Measurements from ENCODE around the gene ZNF846. TPM values are rescaled to one million over a fixed set of nuclear protein-coding genes. Genes with fewer than 3 reads are reported as not detected.

The ZNF846 gene
- total RNA-seq, 1 experiment from 2014 or later = 1.2 TPM

- Histone ChIP-seq H3K27me3 (ENCODE audit: insufficient read depth, low read length) (no peaks in the 10 kb centered on the region), H4K20me1 (ENCODE audit: insufficient read depth) (no peaks in the 10 kb centered on the region), H3K79me2 (ENCODE audit: insufficient read depth, low read length) (no peaks in the 10 kb centered on the region), H3K4me3 (replicated peaks in 1 of 2; ENCODE audit: low read depth in 1 of 2, low read length in 2 of 2) (no peak overlapping the region), H3K4me2 (ENCODE audit: low read length) (no peak overlapping the region), H3K36me3 (ENCODE audit: control insufficient read depth in 1 of 2, insufficient read depth in 2 of 2, low read length in 2 of 2) (no peaks in the 10 kb centered on the region), H3K9ac (ENCODE audit: low read length) (no peak overlapping the region), H3K9me3 (ENCODE audit: control insufficient read depth in 1 of 2, insufficient read depth in 1 of 2, low read depth in 1 of 2, low read length in 2 of 2) (peaks cover 7 to 10% of the 10 kb centered on the region in 2 experiments; a peak in 2 of 4 replicates), H2AFZ (ENCODE audit: low read depth, low read length, poor library complexity, severe bottlenecking) (no peak overlapping the region), H3K27ac (ENCODE audit: low read depth, low read length) (no peak overlapping the region), H3K9me2 (ENCODE audit: insufficient read depth) (no peaks in the 10 kb centered on the region), H3K4me1 (ENCODE audit: control insufficient read depth in 1 of 2, insufficient read depth in 2 of 2, low read length in 2 of 2) (no peaks in the 10 kb centered on the region)
- ATAC-seq (no peak), DNase-seq (ENCODE audit: low read depth, low spot score) (no peak)
- RAD21 ChIA-PET (ENCODE audit: low non-redundant PET in 1 of 2, low total read pairs in 2 of 2, uncharacterized antibody in 2 of 2, unreplicated experiment in 2 of 2) = no interaction called here
- TF ChIP-seq JUND (IDR thresholded peaks at IDR 0.05) = no peak
- BruUV-seq (replicated peaks) = no TSS peak
- intact Hi-C loops (cut with micrococcal nuclease) = no loop called here
- CTCF ChIA-PET = interaction anchor here (0.6 kb wide), 1 partner anchor 127 kb away, joined by 3 read pairs; no protein-coding TSS in a partner anchor
- POLR2A ChIA-PET = no interaction called here
Measured at GRCh38 chr19:9752701-9753443, 15.7 kb downstream of the ZNF846 start.

GRCh38 chr19:9751446-9751845, 17.1 kb downstream of the ZNF846 start:
- Histone ChIP-seq H3K4me1 (ENCODE audit: control insufficient read depth in 1 of 2, insufficient read depth in 2 of 2, low read length in 2 of 2) (no peaks in the 10 kb centered on the region), H3K79me2 (ENCODE audit: insufficient read depth, low read length) (no peaks in the 10 kb centered on the region)
- CTCF ChIA-PET = no interaction called here

More at GRCh38 chr19:9751446-9751845, 17.1 kb downstream of the ZNF846 start:
- no peak overlapping the region for H3K27ac ChIP-seq (ENCODE audit: low read depth, low read length)
- no peaks in the 10 kb centered on the region for H3K27me3 ChIP-seq (ENCODE audit: insufficient read depth, low read length)
- no peak overlapping the region for H3K9ac ChIP-seq (ENCODE audit: low read length)
- ChIA-PET POLR2A (no interaction called here), RAD21 (ENCODE audit: low non-redundant PET in 1 of 2, low total read pairs in 2 of 2, uncharacterized antibody in 2 of 2, unreplicated experiment in 2 of 2) (no interaction called here)
- H3K9me3 ChIP-seq (ENCODE audit: control insufficient read depth in 1 of 2, insufficient read depth in 1 of 2, low read depth in 1 of 2, low read length in 2 of 2) = peaks cover 0 to 4% of the 10 kb centered on the region in 2 experiments; a peak in 2 of 4 replicates
- no peak for DNase-seq (ENCODE audit: low read depth, low spot score)
- no peaks in the 10 kb centered on the region for H3K9me2 ChIP-seq (ENCODE audit: insufficient read depth)
- H2AFZ ChIP-seq (ENCODE audit: low read depth, low read length, poor library complexity, severe bottlenecking) = no peak overlapping the region
- H3K36me3 ChIP-seq (ENCODE audit: control insufficient read depth in 1 of 2, insufficient read depth in 2 of 2, low read length in 2 of 2) = no peaks in the 10 kb centered on the region
- intact Hi-C loops (cut with micrococcal nuclease) = no loop called here
- H4K20me1 ChIP-seq (ENCODE audit: insufficient read depth) = no peaks in the 10 kb centered on the region
- no peak overlapping the region for H3K4me2 ChIP-seq (ENCODE audit: low read length)
- ATAC-seq = no peak
- no TSS peak for BruUV-seq (replicated peaks)
- no peak overlapping the region for H3K4me3 ChIP-seq (replicated peaks in 1 of 2; ENCODE audit: low read depth in 1 of 2, low read length in 2 of 2)
- TF ChIP-seq EGR1 (IDR thresholded peaks at IDR 0.05; ENCODE audit: low read depth) (no peak), ZBTB33 (IDR thresholded peaks at IDR 0.05; ENCODE audit: extremely low read depth, insufficient replicate concordance, low read length) (no peak), POLR2AphosphoS5 (IDR thresholded peaks at IDR 0.05; ENCODE audit: low read depth, low read length) (no peak), SIN3A (IDR thresholded peaks at IDR 0.05; ENCODE audit: low read depth) (no peak), FOSL1 (IDR thresholded peaks at IDR 0.05; ENCODE audit: low read depth) (no peak), EZH2 (IDR thresholded peaks at IDR 0.05) (no peak), TCF7L2 (IDR thresholded peaks at IDR 0.05; ENCODE audit: borderline replicate concordance, extremely low read depth, insufficient read depth, insufficient read length) (no peak), ZNF274 (IDR thresholded peaks at IDR 0.05; ENCODE audit: low read depth, low read length) (no peak), ZFX (IDR thresholded peaks at IDR 0.05) (no peak), JUND (IDR thresholded peaks at IDR 0.05) (no peak)

Data from HCT116 (cell line).